SU-DHL-6 (cell line): ENCODE measurements around the gene RNF150.

Source experiments
- H2AFZ ChIP-seq: fragments of 200-600 bp; sonication (generic); 2 replicates; pipeline ENCODE4 v1.6.1; 2014; ENCODE audit warnings: low read depth, mild to moderate bottlenecking, moderate library complexity, mixed read lengths, antibody characterized with exemption, low read length; ENCODE audit not compliant: severe bottlenecking
- H3F3A ChIP-seq: fragments of 200-600 bp; shearing (Covaris generic); 2 replicates; pipeline ENCODE4 v1.6.0; 2016; ENCODE audit warnings: antibody characterized with exemption, mild to moderate bottlenecking; ENCODE audit not compliant: insufficient read depth
- H3K27ac ChIP-seq: fragments of 200-600 bp; sonication (generic); 2 replicates; pipeline ENCODE4 v1.5.1; 2016; ENCODE audit warnings: low read depth, mild to moderate bottlenecking, low read length, moderate library complexity, mixed read lengths
- H3K27me3 ChIP-seq: fragments of 200-600 bp; sonication (generic), shearing (Covaris generic); 2 replicates; pipeline ENCODE4 v1.6.0; 2014; ENCODE audit warnings: mild to moderate bottlenecking, low read length
- H3K36me3 ChIP-seq: fragments of 200-600 bp; sonication (generic); 2 replicates; pipeline ENCODE4 v1.6.1; 2014; ENCODE audit warnings: mild to moderate bottlenecking, low read length, mixed read lengths
- H3K4me2 ChIP-seq: fragments of 300-600, 200-600 bp; shearing (Covaris generic), sonication (generic); 2 replicates; pipeline ENCODE4 v1.6.0; 2014; ENCODE audit warnings: low read length, low read depth, mild to moderate bottlenecking; ENCODE audit not compliant: poor library complexity, severe bottlenecking
- H3K4me3 ChIP-seq: fragments of 200-600 bp; sonication (generic); 2 replicates; pipeline ENCODE4 v1.5.1; 2014; ENCODE audit warnings: antibody characterized with exemption, low read length, mild to moderate bottlenecking, mixed read lengths; ENCODE audit not compliant: insufficient read depth, poor library complexity, severe bottlenecking
- H3K79me2 ChIP-seq: fragments of 200-600 bp; sonication (generic); 2 replicates; pipeline ENCODE4 v1.6.1; 2014; ENCODE audit warnings: mild to moderate bottlenecking, low read length, moderate library complexity; ENCODE audit not compliant: insufficient read depth
- H3K9ac ChIP-seq: fragments of 200-600 bp; sonication (generic); 2 replicates; pipeline ENCODE4 v1.7.0; 2014; ENCODE audit warnings: mild to moderate bottlenecking, low read length
- H3K9me2 ChIP-seq: fragments of 200-600 bp; sonication (generic); replicated peaks from 2 replicates; pipeline ENCODE4 v1.6.1; 2014; ENCODE audit warnings: low read length; ENCODE audit not compliant: insufficient read depth
- H3K9me3 ChIP-seq: fragments of 200-600 bp; sonication (generic); 2 replicates; pipeline ENCODE4 v1.6.1; 2014; ENCODE audit warnings: low read length, mixed read lengths; ENCODE audit not compliant: insufficient read depth
- H4K20me1 ChIP-seq: fragments of 200-600 bp; sonication (generic); 2 replicates; pipeline ENCODE4 v1.6.1; 2014; ENCODE audit warnings: low read depth, mild to moderate bottlenecking, antibody characterized with exemption, low read length, moderate library complexity, mixed read lengths
- EZH2phosphoT487 ChIP-seq: fragments of 200-600 bp; sonication (generic), shearing (Covaris generic); conservative IDR thresholded peaks from 2 replicates; pipeline ENCODE4 v1.6.1; 2018; ENCODE audit warnings: mild to moderate bottlenecking, antibody characterized with exemption, low read length, moderate library complexity, mixed read lengths
- TF ChIP-seq, protein P1 (sequence below): fragments of 200-600 bp; sonication (generic); IDR thresholded peaks from one replicate; pipeline ENCODE4 v1.5.1; 2017; ENCODE audit warnings: antibody characterized with exemption, mild to moderate bottlenecking, low read length, moderate library complexity; ENCODE audit not compliant: insufficient read depth, poor library complexity, severe bottlenecking

RNF150 gene

DNA sequence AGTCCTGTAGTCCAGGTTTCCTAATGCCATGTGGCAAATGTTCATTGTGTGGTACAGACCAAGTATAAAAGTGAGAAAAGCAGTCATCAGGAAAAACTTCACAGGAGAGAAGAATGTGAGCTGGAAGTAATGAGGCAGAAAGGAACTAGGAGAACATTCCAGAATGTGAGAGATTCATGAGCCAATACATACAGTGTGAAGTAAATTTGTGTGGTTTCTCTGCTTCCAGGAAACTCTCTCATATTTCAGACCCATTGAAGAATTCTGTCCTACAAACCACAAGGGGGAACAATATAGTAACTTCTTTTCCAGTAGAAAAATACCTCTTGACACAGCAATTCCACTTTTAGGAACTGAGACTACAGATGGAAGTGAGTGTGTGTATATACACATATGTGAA lies 136.5 kb downstream of the RNF150 start:
- Histone ChIP-seq H3K79me2 (no peaks in the 10 kb centered on the region), H3K27me3 (no peaks in the 10 kb centered on the region), H3K9me3 (no peaks in the 10 kb centered on the region), H4K20me1 (no peaks in the 10 kb centered on the region), H3K27ac (no peak overlapping the region), H3K9me2 (no peaks in the 10 kb centered on the region), H3K4me3 (no peak overlapping the region), H3K36me3 (no peaks in the 10 kb centered on the region), H3K4me2 (no peak overlapping the region), H3K9ac (no peak overlapping the region), H3F3A (no peaks in the 10 kb centered on the region), H2AFZ (no peak overlapping the region)
- TF ChIP-seq, protein P1, sequence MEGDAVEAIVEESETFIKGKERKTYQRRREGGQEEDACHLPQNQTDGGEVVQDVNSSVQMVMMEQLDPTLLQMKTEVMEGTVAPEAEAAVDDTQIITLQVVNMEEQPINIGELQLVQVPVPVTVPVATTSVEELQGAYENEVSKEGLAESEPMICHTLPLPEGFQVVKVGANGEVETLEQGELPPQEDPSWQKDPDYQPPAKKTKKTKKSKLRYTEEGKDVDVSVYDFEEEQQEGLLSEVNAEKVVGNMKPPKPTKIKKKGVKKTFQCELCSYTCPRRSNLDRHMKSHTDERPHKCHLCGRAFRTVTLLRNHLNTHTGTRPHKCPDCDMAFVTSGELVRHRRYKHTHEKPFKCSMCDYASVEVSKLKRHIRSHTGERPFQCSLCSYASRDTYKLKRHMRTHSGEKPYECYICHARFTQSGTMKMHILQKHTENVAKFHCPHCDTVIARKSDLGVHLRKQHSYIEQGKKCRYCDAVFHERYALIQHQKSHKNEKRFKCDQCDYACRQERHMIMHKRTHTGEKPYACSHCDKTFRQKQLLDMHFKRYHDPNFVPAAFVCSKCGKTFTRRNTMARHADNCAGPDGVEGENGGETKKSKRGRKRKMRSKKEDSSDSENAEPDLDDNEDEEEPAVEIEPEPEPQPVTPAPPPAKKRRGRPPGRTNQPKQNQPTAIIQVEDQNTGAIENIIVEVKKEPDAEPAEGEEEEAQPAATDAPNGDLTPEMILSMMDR, result no peak
- no peak for TF ChIP-seq EZH2phosphoT487

GRCh38 chr4:140995058-140995457 lies 138.2 kb downstream of the RNF150 start:
- TF ChIP-seq EZH2phosphoT487, result no peak
- TF ChIP-seq, protein P1, result no peak
- H2AFZ ChIP-seq, result no peak overlapping the region
- no peak overlapping the region for H3K4me3 ChIP-seq
- no peaks in the 10 kb centered on the region for H3K36me3 ChIP-seq
- H3K27ac ChIP-seq, result no peak overlapping the region
- H3K9me2 ChIP-seq, result no peaks in the 10 kb centered on the region
- H3K27me3 ChIP-seq, result no peaks in the 10 kb centered on the region
- no peak overlapping the region for H3K4me2 ChIP-seq
- H3K79me2 ChIP-seq, result no peaks in the 10 kb centered on the region
- no peak overlapping the region for H3K9ac ChIP-seq
- H3F3A ChIP-seq, result no peaks in the 10 kb centered on the region
- H4K20me1 ChIP-seq, result no peaks in the 10 kb centered on the region
- no peaks in the 10 kb centered on the region for H3K9me3 ChIP-seq

- Histone ChIP-seq H3K36me3 (no peaks in the 10 kb centered on the region), H3K4me3 (no peak overlapping the region), H4K20me1 (no peaks in the 10 kb centered on the region), H3F3A (no peaks in the 10 kb centered on the region), H3K27ac (no peak overlapping the region), H3K79me2 (no peaks in the 10 kb centered on the region), H3K27me3 (no peaks in the 10 kb centered on the region), H3K9ac (no peak overlapping the region), H3K4me2 (no peak overlapping the region), H3K9me3 (no peaks in the 10 kb centered on the region), H3K9me2 (no peaks in the 10 kb centered on the region), H2AFZ (no peak overlapping the region)
- TF ChIP-seq, protein P1, result no peak
Observed at GRCh38 chr4:140994015-140994414, 139.3 kb downstream of the RNF150 start.

- H3K4me3 ChIP-seq, result no peak overlapping the region
- H3F3A ChIP-seq, result no peaks in the 10 kb centered on the region
- H3K4me2 ChIP-seq, result no peak overlapping the region
- no peaks in the 10 kb centered on the region for H3K9me3 ChIP-seq
- no peaks in the 10 kb centered on the region for H3K79me2 ChIP-seq
- no peaks in the 10 kb centered on the region for H3K36me3 ChIP-seq
- no peak overlapping the region for H3K9ac ChIP-seq
- H3K9me2 ChIP-seq, result no peaks in the 10 kb centered on the region
- H2AFZ ChIP-seq, result no peak overlapping the region
- no peak for TF ChIP-seq EZH2phosphoT487
- TF ChIP-seq, protein P1, result no peak
- H3K27ac ChIP-seq, result no peak overlapping the region
- no peaks in the 10 kb centered on the region for H4K20me1 ChIP-seq
- no peaks in the 10 kb centered on the region for H3K27me3 ChIP-seq
Observed at GRCh38 chr4:140993370-140993769, 139.9 kb downstream of the RNF150 start.
